ENCODE results near the gene PACSIN2. TPM values are rescaled to one million over a fixed set of nuclear protein-coding genes. Genes with fewer than 3 reads are reported as not detected.

Gene PACSIN2
- total and polyA plus RNA-seq, 2 of the 13 experiments (the other 11 are each of a cell fraction or from before 2014, with no cell fraction given): 54.1 to 68.8 TPM

DNA sequence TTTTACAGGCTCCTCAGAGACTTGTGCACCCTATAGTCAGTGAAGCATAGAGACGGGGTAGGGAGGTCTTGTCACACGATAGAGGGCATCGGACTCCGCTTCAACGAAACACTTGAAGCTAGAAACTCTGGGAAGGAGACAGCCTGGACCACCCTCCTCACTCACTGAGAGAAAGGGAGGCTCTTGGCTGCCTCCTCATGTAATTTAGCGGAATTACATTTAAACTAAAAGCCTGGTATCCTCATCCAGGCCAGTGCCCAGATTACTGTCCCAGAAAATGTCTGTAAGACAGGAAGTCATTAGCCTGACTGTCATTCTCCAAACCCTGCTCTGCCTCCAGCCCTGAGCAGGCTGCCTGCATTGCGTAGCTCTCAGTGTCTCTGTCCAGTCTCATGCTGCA is 38.2 kb upstream of the PACSIN2 start:
- CTCF ChIA-PET (ENCODE audit: low intra/inter-chr PET ratio, low total read pairs): interaction anchor here (1.0 to 1.2 kb wide), 2 partner anchors 63 to 186 kb away, joined by 3 to 4 read pairs; no protein-coding TSS in a partner anchor
- H3K36me3 ChIP-seq (replicated peaks in 1 of 2; ENCODE audit: control insufficient read depth in 1 of 2, insufficient read depth in 2 of 2, low read length in 2 of 2): no peaks in the 10 kb centered on the region
- WGBS (ENCODE audit: low lambda C conversion rate): 88% methylated on average over 2 of the region's 7 CpGs
- no peaks in the 10 kb centered on the region for H3K9me3 ChIP-seq (ENCODE audit: low read length)
- H3K27ac ChIP-seq (ENCODE audit: extremely low read length, insufficient read depth, low read length): no peak overlapping the region
- H4K20me1 ChIP-seq (ENCODE audit: insufficient read depth, low read length): no peaks in the 10 kb centered on the region
- peak; percentile 29; the same call in 1 of the 3 replicates for ATAC-seq
- no peaks in the 10 kb centered on the region for H3K27me3 ChIP-seq (ENCODE audit: control insufficient read depth in 1 of 2, insufficient read depth in 2 of 2, low read length in 2 of 2)
- H3K9ac ChIP-seq (ENCODE audit: insufficient read depth, low read depth, low read length): no peak overlapping the region
- FAIRE-seq: no peak
- TF ChIP-seq, protein P1, sequence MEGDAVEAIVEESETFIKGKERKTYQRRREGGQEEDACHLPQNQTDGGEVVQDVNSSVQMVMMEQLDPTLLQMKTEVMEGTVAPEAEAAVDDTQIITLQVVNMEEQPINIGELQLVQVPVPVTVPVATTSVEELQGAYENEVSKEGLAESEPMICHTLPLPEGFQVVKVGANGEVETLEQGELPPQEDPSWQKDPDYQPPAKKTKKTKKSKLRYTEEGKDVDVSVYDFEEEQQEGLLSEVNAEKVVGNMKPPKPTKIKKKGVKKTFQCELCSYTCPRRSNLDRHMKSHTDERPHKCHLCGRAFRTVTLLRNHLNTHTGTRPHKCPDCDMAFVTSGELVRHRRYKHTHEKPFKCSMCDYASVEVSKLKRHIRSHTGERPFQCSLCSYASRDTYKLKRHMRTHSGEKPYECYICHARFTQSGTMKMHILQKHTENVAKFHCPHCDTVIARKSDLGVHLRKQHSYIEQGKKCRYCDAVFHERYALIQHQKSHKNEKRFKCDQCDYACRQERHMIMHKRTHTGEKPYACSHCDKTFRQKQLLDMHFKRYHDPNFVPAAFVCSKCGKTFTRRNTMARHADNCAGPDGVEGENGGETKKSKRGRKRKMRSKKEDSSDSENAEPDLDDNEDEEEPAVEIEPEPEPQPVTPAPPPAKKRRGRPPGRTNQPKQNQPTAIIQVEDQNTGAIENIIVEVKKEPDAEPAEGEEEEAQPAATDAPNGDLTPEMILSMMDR (CRISPR knock-in tag; IDR thresholded peaks at IDR 0.05): peak; percentile 54
- TF ChIP-seq STAG1 (CRISPR knock-in tag; IDR thresholded peaks at IDR 0.05) (peak; percentile 50; the same call in 1 of the 2 replicates), ZNF354B (CRISPR knock-in tag; IDR thresholded peaks at IDR 0.05) (no peak)
- H2AFZ ChIP-seq (ENCODE audit: low read length): no peak overlapping the region
- intact Hi-C loops (cut with micrococcal nuclease; ENCODE audit: unreplicated experiment): no loop called here
- peaks cover 21% of the 10 kb centered on the region for H3K4me1 ChIP-seq (ENCODE audit: insufficient read depth, low read length)
- H3K79me2 ChIP-seq (ENCODE audit: insufficient read depth, low read length): no peaks in the 10 kb centered on the region
- no TSS peak for BruUV-seq (replicated peaks)
- H3K4me3 ChIP-seq (replicated peaks in 1 of 3; ENCODE audit: insufficient read depth in 1 of 3, low read depth in 2 of 3, low read length in 3 of 3): no peak overlapping the region
- no peak for DNase-seq (ENCODE audit: low spot score)
- in situ Hi-C loops (cut with HindIII; ENCODE audit: extremely low pct_ligation_motif_present, low pct_unique_long_range_greater_than_20kb): no loop called here
- POLR2A ChIA-PET: no interaction called here
- no peak overlapping the region for H3K4me2 ChIP-seq (ENCODE audit: low read depth, low read length)

DNA sequence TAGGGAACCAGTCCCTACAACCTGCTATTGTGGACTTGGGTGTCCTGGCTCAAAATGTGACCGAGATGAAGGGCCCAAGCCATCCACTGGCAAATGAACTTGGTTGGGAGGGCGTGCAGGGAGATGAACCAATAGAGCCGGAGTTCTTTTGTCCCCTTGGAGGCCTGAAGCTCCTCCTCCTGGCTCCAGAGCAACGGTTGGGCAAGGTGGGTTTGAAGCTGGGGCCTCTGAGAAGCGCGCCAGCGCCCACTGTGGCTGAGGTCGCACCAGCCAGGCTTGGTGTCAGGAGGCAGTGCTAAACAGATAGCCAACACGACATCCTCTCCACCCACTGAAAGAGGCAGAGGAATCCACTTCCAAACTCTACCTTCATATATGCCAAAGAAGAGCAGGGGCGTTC is 36.0 kb upstream of the PACSIN2 start:
- peak; percentile 59 for FAIRE-seq
- no peaks in the 10 kb centered on the region for H3K27me3 ChIP-seq (ENCODE audit: control insufficient read depth in 1 of 2, insufficient read depth in 2 of 2, low read length in 2 of 2)
- H2AFZ ChIP-seq (ENCODE audit: low read length): peak overlapping the region; percentile 15
- H3K36me3 ChIP-seq (replicated peaks in 1 of 2; ENCODE audit: control insufficient read depth in 1 of 2, insufficient read depth in 2 of 2, low read length in 2 of 2): no peaks in the 10 kb centered on the region
- H3K79me2 ChIP-seq (ENCODE audit: insufficient read depth, low read length): no peaks in the 10 kb centered on the region
- DNase-seq (ENCODE audit: low spot score): peak; percentile 77
- ChIA-PET CTCF (ENCODE audit: low intra/inter-chr PET ratio, low total read pairs) (no interaction called here), POLR2A (interaction anchor here (0.6 to 1.8 kb wide), 8 partner anchors 9 to 61 kb away, joined by 3 to 8 read pairs (median 3); no protein-coding TSS in a partner anchor)
- H4K20me1 ChIP-seq (ENCODE audit: insufficient read depth, low read length): no peaks in the 10 kb centered on the region
- 0% methylated on average over 1 of the region's 10 CpGs for WGBS (ENCODE audit: low lambda C conversion rate)
- no peak overlapping the region for H3K27ac ChIP-seq (ENCODE audit: extremely low read length, insufficient read depth, low read length)
- in situ Hi-C loops (cut with HindIII; ENCODE audit: extremely low pct_ligation_motif_present, low pct_unique_long_range_greater_than_20kb): no loop called here
- H3K4me2 ChIP-seq (ENCODE audit: low read depth, low read length): peak overlapping the region; percentile 61
- no TSS peak for BruUV-seq (replicated peaks)
- intact Hi-C loops (cut with micrococcal nuclease; ENCODE audit: unreplicated experiment): no loop called here
- H3K4me3 ChIP-seq (replicated peaks in 1 of 3; ENCODE audit: insufficient read depth in 1 of 3, low read depth in 2 of 3, low read length in 3 of 3): peak overlapping the region in 1 of 3 experiments; percentile 36; a peak in 1 of 6 replicates
- no peaks in the 10 kb centered on the region for H3K9me3 ChIP-seq (ENCODE audit: low read length)
- no peak overlapping the region for H3K9ac ChIP-seq (ENCODE audit: insufficient read depth, low read depth, low read length)
- ATAC-seq: peak; percentile 97
- peaks cover 32% of the 10 kb centered on the region for H3K4me1 ChIP-seq (ENCODE audit: insufficient read depth, low read length)
- no peak for TF ChIP-seq AKAP8 (CRISPR knock-in tag; IDR thresholded peaks at IDR 0.05)
- 0 out of 2 replicates have a peak, but pooled peaks have one; percentile 13 for TF ChIP-seq KDM2A (CRISPR knock-in tag; IDR thresholded peaks at IDR 0.05; ENCODE audit: borderline replicate concordance, low read depth)
- no peak for TF ChIP-seq XRCC5 (optimal IDR thresholded peaks at IDR 0.05; ENCODE audit: low read length)
- TF ChIP-seq, protein P1 (CRISPR knock-in tag; IDR thresholded peaks at IDR 0.05): peak; percentile 71
- TF ChIP-seq, protein P2, sequence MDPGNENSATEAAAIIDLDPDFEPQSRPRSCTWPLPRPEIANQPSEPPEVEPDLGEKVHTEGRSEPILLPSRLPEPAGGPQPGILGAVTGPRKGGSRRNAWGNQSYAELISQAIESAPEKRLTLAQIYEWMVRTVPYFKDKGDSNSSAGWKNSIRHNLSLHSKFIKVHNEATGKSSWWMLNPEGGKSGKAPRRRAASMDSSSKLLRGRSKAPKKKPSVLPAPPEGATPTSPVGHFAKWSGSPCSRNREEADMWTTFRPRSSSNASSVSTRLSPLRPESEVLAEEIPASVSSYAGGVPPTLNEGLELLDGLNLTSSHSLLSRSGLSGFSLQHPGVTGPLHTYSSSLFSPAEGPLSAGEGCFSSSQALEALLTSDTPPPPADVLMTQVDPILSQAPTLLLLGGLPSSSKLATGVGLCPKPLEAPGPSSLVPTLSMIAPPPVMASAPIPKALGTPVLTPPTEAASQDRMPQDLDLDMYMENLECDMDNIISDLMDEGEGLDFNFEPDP (CRISPR knock-in tag; conservative IDR thresholded peaks at IDR 0.05): no peak
- TF ChIP-seq ZNF484 (CRISPR knock-in tag; IDR thresholded peaks at IDR 0.05; ENCODE audit: borderline replicate concordance, low read depth): no peak
- TF ChIP-seq KDM4B (CRISPR knock-in tag; IDR thresholded peaks at IDR 0.05): no peak
- TF ChIP-seq, protein P3, sequence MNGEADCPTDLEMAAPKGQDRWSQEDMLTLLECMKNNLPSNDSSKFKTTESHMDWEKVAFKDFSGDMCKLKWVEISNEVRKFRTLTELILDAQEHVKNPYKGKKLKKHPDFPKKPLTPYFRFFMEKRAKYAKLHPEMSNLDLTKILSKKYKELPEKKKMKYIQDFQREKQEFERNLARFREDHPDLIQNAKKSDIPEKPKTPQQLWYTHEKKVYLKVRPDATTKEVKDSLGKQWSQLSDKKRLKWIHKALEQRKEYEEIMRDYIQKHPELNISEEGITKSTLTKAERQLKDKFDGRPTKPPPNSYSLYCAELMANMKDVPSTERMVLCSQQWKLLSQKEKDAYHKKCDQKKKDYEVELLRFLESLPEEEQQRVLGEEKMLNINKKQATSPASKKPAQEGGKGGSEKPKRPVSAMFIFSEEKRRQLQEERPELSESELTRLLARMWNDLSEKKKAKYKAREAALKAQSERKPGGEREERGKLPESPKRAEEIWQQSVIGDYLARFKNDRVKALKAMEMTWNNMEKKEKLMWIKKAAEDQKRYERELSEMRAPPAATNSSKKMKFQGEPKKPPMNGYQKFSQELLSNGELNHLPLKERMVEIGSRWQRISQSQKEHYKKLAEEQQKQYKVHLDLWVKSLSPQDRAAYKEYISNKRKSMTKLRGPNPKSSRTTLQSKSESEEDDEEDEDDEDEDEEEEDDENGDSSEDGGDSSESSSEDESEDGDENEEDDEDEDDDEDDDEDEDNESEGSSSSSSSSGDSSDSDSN (CRISPR knock-in tag; IDR thresholded peaks at IDR 0.05): no peak
